HL-60 (cell line): Measurements from ENCODE around the gene ARL14.

Source experiments
- GABPA ChIP-seq: IDR thresholded peaks from 2 replicates; pipeline ENCODE4 v1.6.1; 2012; ENCODE audit warnings: low read depth
- POLR2AphosphoS5 ChIP-seq: IDR thresholded peaks from 2 replicates; pipeline ENCODE4 v1.6.1; 2012; ENCODE audit warnings: low read depth
- SPI1 ChIP-seq: IDR thresholded peaks from 2 replicates; pipeline ENCODE4 v1.6.1; 2012; ENCODE audit warnings: low read depth, mild to moderate bottlenecking, borderline replicate concordance
- TF ChIP-seq, protein P1 (sequence below): IDR thresholded peaks from one replicate; pipeline ENCODE4 v1.5.1; 2011; ENCODE audit warnings: low read length, control low read depth, inconsistent platforms; ENCODE audit not compliant: insufficient read depth
- TF ChIP-seq, protein P2 (sequence below): IDR thresholded peaks from 2 replicates; pipeline ENCODE4 v1.6.1; 2012; ENCODE audit warnings: low read depth; ENCODE audit not compliant: insufficient replicate concordance

DNA sequence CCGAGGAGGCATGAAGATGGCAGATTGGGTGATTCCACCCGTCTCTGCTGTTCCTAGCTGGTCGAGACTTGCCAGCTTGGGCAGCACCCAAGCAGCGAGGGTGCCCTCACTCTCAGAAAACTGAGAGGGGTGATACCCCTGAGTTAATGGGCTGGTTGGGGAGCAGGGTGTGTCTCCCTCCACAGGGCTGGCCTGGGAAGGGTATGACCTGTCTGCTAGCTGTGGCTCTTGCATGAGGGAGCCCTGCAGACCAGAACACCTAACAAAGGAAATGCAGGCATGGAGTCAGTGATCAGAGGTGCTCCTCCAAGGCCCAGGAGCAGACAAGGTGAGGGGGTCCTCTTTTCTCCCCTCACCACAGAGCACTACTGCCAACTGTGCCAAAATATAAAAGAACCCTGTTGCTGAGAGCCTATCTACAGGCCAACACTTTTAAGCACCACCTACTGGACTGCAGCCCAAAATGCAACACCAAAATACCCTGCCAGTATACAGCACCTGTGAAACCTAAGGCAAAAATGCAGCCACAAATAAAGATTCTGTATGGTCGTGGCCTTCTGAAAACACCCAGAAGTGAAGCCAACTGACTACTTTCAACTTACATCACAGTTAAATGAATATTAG lies 43.3 kb downstream of the ARL14 start:
- TF ChIP-seq, protein P1, sequence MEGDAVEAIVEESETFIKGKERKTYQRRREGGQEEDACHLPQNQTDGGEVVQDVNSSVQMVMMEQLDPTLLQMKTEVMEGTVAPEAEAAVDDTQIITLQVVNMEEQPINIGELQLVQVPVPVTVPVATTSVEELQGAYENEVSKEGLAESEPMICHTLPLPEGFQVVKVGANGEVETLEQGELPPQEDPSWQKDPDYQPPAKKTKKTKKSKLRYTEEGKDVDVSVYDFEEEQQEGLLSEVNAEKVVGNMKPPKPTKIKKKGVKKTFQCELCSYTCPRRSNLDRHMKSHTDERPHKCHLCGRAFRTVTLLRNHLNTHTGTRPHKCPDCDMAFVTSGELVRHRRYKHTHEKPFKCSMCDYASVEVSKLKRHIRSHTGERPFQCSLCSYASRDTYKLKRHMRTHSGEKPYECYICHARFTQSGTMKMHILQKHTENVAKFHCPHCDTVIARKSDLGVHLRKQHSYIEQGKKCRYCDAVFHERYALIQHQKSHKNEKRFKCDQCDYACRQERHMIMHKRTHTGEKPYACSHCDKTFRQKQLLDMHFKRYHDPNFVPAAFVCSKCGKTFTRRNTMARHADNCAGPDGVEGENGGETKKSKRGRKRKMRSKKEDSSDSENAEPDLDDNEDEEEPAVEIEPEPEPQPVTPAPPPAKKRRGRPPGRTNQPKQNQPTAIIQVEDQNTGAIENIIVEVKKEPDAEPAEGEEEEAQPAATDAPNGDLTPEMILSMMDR: no peak
- no peak for TF ChIP-seq POLR2AphosphoS5
- TF ChIP-seq, protein P2, sequence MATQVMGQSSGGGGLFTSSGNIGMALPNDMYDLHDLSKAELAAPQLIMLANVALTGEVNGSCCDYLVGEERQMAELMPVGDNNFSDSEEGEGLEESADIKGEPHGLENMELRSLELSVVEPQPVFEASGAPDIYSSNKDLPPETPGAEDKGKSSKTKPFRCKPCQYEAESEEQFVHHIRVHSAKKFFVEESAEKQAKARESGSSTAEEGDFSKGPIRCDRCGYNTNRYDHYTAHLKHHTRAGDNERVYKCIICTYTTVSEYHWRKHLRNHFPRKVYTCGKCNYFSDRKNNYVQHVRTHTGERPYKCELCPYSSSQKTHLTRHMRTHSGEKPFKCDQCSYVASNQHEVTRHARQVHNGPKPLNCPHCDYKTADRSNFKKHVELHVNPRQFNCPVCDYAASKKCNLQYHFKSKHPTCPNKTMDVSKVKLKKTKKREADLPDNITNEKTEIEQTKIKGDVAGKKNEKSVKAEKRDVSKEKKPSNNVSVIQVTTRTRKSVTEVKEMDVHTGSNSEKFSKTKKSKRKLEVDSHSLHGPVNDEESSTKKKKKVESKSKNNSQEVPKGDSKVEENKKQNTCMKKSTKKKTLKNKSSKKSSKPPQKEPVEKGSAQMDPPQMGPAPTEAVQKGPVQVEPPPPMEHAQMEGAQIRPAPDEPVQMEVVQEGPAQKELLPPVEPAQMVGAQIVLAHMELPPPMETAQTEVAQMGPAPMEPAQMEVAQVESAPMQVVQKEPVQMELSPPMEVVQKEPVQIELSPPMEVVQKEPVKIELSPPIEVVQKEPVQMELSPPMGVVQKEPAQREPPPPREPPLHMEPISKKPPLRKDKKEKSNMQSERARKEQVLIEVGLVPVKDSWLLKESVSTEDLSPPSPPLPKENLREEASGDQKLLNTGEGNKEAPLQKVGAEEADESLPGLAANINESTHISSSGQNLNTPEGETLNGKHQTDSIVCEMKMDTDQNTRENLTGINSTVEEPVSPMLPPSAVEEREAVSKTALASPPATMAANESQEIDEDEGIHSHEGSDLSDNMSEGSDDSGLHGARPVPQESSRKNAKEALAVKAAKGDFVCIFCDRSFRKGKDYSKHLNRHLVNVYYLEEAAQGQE: no peak
- no peak for TF ChIP-seq GABPA
- TF ChIP-seq SPI1: no peak
